Gastrocnemius medialis (tissue), 4 donors: ENCODE measurements around the gene LINC01488. TPM values are rescaled to one million over a fixed set of nuclear protein-coding genes. Genes with fewer than 3 reads are reported as not detected.

Source experiments
- ATAC-seq, 2 donors: fragments of 150-250 bp; one replicate each; pipeline ENCODE4 v1.9.1; 2016
- DNase-seq, 2 donors: peaks; one replicate each; pipeline ENCODE4 v3.0.0-alpha.2; 2019
- H3K27ac ChIP-seq, 4 donors: fragments of 200-600 bp; sonication (generic); 1 replicate in 1 of 4; 2 replicates in 3 of 4; pipeline ENCODE4 v1.5.1; 2016 to 2018; ENCODE audit warnings: mild to moderate bottlenecking in 2 of 4, moderate library complexity in 1 of 4
- H3K27me3 ChIP-seq, 3 donors: fragments of 200-600 bp; sonication (generic) in 2 of 3; 1 replicate in 1 of 3; 2 replicates in 2 of 3; pipeline versions ENCODE4 v1.5.1 to v1.6.0; 2016 to 2019; ENCODE audit warnings: mild to moderate bottlenecking in 1 of 3, moderate library complexity in 1 of 3
- H3K36me3 ChIP-seq, 2 donors: fragments of 200-600 bp; sonication (generic) in 1 of 2; one replicate each; pipeline ENCODE4 v1.5.1; 2017 to 2018
- H3K4me1 ChIP-seq, 2 donors: fragments of 200-600 bp; sonication (generic) in 1 of 2; one replicate each; pipeline ENCODE4 v1.5.1; 2016 to 2017; ENCODE audit warnings: mild to moderate bottlenecking in 2 of 2
- H3K4me3 ChIP-seq, 4 donors: fragments of 200-600 bp; sonication (generic) in 3 of 4; 1 replicate in 1 of 4; 2 replicates in 3 of 4; pipeline ENCODE4 v1.5.1; 2016 to 2019; ENCODE audit warnings: mild to moderate bottlenecking in 2 of 4
- H3K9me3 ChIP-seq, 3 donors: fragments of 200-600 bp; sonication (generic) in 2 of 3; 1 replicate in 1 of 3; 2 replicates in 2 of 3; pipeline ENCODE4 v1.5.1; 2016 to 2019
- POLR2A ChIP-seq, 2 donors: fragments of 450-650 bp; IDR thresholded peaks; one replicate each; pipeline ENCODE4 v1.6.1; 2017; ENCODE audit warnings: antibody characterized with exemption in 2 of 2, mild to moderate bottlenecking in 2 of 2, moderate library complexity in 2 of 2
- in situ Hi-C, 4 donors: fragments of 200-750 bp; cut with MboI; loops; one replicate each; pipeline versions ENCODE4 v1.15.0 to v1.8.0; 2017; ENCODE audit warnings: low sequenced_read_pairs in 4 of 4
- intact Hi-C: fragments of 100-400 bp; cut with DNase I; formaldehyde crosslinking; loops from one replicate; pipeline ENCODE4 v1.15.1; 2023; ENCODE audit warnings: low total_unique reads
- total RNA-seq, 4 donors: library from RNA; depleted of rRNA; stranded (reverse); fragments of >200 nt; gene quantifications; one replicate each; pipeline versions ENCODE4 v1.1.0 to v1.2.3, GENCODE V29; 2016
- TF ChIP-seq, protein P1 (sequence below), 5 experiments: fragments of 450-650 bp in 3 of 5; fragments of 200-600 bp in 2 of 5; sonication (generic) in 2 of 5; IDR thresholded peaks in 4 of 5; conservative IDR thresholded peaks in 1 of 5; 1 replicate in 4 of 5; 2 replicates in 1 of 5; pipeline ENCODE4 v1.5.1; 2016 to 2019; ENCODE audit warnings: antibody characterized with exemption in 5 of 5, mild to moderate bottlenecking in 3 of 5, moderate library complexity in 3 of 5

LINC01488 gene
- total RNA-seq, 4 donors from 2014 or later = not detected

DNA sequence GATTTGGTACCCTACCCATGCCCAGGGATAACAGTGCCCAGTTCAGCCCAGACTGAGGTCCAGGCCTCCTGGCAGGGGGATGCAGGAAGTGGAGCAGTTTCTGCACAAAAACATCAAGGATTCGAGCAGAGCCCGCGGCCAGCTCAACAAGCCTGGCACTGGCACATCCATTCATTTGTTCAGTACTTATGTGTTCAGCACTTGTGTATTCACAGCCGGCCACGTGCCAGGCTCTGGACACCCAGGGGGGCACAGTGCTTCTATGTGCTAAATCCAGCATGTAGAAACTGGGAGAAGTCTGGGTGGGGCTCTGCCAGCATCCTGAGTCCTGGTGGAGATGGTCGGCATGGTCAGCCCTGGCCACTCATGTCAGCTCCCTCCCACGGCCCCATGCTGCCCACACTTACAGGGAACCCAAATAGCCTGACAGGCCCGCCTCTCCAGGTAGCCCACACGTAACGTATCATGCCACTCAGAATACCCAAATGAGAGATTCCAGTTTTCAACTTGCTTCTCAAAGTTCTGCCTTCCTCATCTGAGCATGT lies 28.5 kb downstream of the LINC01488 start:
- Histone ChIP-seq H3K4me3 (no peak overlapping the region), H3K9me3 (no peaks in the 10 kb centered on the region), H3K4me1 (no peaks in the 10 kb centered on the region), H3K36me3 (no peaks in the 10 kb centered on the region), H3K27ac (no peak overlapping the region), H3K27me3 (no peaks in the 10 kb centered on the region)
- no peak for DNase-seq
- TF ChIP-seq, protein P1, sequence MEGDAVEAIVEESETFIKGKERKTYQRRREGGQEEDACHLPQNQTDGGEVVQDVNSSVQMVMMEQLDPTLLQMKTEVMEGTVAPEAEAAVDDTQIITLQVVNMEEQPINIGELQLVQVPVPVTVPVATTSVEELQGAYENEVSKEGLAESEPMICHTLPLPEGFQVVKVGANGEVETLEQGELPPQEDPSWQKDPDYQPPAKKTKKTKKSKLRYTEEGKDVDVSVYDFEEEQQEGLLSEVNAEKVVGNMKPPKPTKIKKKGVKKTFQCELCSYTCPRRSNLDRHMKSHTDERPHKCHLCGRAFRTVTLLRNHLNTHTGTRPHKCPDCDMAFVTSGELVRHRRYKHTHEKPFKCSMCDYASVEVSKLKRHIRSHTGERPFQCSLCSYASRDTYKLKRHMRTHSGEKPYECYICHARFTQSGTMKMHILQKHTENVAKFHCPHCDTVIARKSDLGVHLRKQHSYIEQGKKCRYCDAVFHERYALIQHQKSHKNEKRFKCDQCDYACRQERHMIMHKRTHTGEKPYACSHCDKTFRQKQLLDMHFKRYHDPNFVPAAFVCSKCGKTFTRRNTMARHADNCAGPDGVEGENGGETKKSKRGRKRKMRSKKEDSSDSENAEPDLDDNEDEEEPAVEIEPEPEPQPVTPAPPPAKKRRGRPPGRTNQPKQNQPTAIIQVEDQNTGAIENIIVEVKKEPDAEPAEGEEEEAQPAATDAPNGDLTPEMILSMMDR (IDR thresholded peaks at IDR 0.05 in 4 of 5, conservative IDR thresholded peaks at IDR 0.05 in 1 of 5) = no peak
- no peak for TF ChIP-seq POLR2A (IDR thresholded peaks at IDR 0.05)
- in situ Hi-C loops (no loop called here), intact Hi-C loops (no loop called here)
- no peak for ATAC-seq

DNA sequence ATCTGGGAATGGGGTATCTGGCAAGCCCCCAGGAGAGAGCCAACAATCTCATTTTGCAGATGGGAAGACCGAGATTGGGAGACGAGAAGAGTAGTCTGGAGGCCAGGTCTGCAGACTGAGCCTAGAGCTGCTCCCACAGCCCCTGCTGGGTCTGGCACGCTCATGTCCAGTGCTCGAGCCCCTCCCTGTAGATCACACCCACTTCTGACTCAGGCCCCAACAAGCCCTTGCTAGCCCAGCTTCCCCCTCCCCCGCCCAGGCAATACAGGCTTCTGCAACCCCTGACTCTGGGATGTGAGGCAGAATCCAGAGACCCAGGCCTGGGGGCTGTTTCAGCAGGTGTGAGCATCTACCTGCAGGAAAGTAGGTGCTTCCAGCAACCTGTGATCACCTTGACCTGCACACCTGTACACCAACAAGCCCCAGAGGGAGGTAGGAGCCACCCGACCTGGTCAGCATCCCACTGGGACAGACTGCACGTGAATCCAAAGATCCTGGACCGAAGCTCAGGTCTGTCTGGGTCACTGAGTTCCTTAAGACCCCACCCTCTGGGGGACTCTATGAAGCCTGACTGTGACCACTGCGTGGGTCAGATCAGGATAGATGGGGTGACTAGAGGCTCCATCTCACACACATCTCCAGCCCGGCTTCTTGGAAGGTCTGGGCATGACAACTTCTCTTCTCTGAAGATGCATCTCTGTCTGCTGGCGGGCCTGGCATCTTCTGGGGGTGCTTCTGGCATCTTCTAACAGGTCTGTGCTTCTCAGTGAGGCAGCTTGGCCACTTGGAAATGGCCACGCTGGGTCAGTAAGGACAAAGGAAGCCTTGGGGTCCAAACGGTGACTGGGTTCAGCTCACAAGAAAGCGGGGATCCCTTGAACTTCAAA lies 29.3 kb downstream of the LINC01488 start:
- TF ChIP-seq, protein P1 (IDR thresholded peaks at IDR 0.05 in 4 of 5, conservative IDR thresholded peaks at IDR 0.05 in 1 of 5) = no peak
- TF ChIP-seq POLR2A (IDR thresholded peaks at IDR 0.05) = no peak
- no peak for DNase-seq
- Histone ChIP-seq H3K36me3 (no peaks in the 10 kb centered on the region), H3K27ac (no peak overlapping the region), H3K4me3 (no peak overlapping the region), H3K27me3 (no peaks in the 10 kb centered on the region), H3K9me3 (no peaks in the 10 kb centered on the region), H3K4me1 (no peaks in the 10 kb centered on the region)
- no peak for ATAC-seq
- in situ Hi-C loops = no loop called here
- intact Hi-C loops = no loop called here

DNA sequence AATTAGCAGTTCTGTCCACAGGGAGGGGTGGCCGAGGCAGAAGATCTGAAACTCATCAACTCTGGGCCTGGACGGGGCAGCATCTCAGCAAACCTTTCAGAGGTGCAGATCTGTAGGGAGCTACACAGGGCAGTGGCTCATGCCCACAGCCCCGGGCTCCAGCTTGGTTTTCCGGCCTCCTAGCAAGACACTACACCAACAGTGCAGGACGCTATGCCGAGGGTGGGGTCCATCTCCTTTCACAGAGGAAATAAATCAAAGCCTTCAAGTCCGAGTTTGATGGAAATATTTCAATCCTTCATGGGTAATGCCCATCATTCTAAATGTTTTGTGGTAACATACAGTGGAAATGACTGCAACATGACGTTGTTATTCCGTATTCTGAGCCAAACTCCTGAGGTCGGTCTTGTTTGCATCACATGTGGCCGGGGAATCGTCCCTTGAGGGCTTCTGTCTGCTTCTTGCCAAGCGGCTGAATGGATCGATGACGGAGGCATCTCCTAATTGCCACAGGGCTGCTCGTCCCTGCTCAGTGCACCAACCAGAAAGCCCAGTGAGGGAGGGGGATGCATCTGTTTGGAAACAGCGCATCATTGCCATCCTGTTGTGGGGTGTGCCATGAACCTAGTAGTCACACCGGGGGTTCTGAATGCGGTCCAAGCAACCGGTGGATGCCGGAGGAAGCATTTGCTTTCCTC lies 30.0 kb downstream of the LINC01488 start:
- in situ Hi-C loops (no loop called here), intact Hi-C loops (no loop called here)
- ATAC-seq (no peak), DNase-seq (no peak)
- Histone ChIP-seq H3K9me3 (no peaks in the 10 kb centered on the region), H3K4me3 (no peak overlapping the region), H3K27me3 (no peaks in the 10 kb centered on the region), H3K4me1 (no peaks in the 10 kb centered on the region), H3K27ac (no peak overlapping the region), H3K36me3 (no peaks in the 10 kb centered on the region)
- TF ChIP-seq POLR2A (IDR thresholded peaks at IDR 0.05) = no peak

DNA sequence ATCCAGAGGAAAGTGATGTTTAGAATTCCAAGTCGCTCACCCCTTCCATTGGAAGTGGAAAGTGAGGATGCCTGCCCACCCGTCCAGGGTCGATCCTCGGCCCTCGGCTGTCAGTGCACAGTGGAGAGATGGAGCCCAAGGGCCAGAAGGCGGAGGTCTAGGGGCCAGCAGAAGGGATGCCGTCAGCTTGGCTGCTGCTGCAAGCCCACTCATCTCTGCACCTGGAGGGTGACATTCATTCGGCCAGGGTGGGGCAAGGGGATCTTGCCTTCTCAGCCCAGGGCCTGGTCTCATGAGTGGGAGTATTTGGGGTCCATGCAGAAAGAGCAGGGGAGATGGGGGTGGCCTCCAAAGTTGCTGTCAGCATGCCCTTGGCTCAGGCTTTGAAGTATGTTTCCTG lies 30.7 kb downstream of the LINC01488 start:
- H3K36me3 ChIP-seq = no peaks in the 10 kb centered on the region
- DNase-seq = no peak
- intact Hi-C loops (no loop called here), in situ Hi-C loops (no loop called here)
- H3K27me3 ChIP-seq = no peaks in the 10 kb centered on the region
- TF ChIP-seq, protein P1 (IDR thresholded peaks at IDR 0.05 in 4 of 5, conservative IDR thresholded peaks at IDR 0.05 in 1 of 5) = no peak
- TF ChIP-seq POLR2A (IDR thresholded peaks at IDR 0.05) = no peak
- no peaks in the 10 kb centered on the region for H3K9me3 ChIP-seq
- no peak overlapping the region for H3K4me3 ChIP-seq
- no peak overlapping the region for H3K27ac ChIP-seq
- no peak for ATAC-seq
- no peaks in the 10 kb centered on the region for H3K4me1 ChIP-seq

DNA sequence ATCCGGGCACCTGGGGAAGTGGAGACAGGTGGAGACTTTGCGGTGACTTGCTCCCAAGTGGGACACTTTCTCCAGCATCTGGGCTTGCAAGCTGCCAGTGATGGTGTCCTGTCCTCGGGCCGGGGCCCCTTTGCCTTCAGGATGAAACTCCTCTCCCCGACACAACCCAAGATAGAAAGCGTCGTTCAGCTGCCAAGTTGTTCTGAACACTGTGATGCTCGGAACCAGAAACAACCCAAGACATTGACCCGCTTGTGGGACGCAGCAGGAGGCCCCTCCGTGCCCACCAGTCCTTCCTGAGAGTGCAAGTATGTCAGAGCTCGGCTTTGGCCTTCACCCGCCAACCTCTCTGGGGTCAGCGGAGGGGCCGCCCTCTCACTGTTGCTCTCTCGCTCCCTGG lies 31.3 kb downstream of the LINC01488 start:
- H3K9me3 ChIP-seq = no peaks in the 10 kb centered on the region
- no peak overlapping the region for H3K27ac ChIP-seq
- intact Hi-C loops (no loop called here), in situ Hi-C loops (no loop called here)
- ATAC-seq (no peak), DNase-seq (no peak)
- H3K27me3 ChIP-seq = no peaks in the 10 kb centered on the region
- H3K4me1 ChIP-seq = no peaks in the 10 kb centered on the region
- H3K36me3 ChIP-seq = no peaks in the 10 kb centered on the region
- TF ChIP-seq, protein P1 (IDR thresholded peaks at IDR 0.05 in 4 of 5, conservative IDR thresholded peaks at IDR 0.05 in 1 of 5) = no peak
- TF ChIP-seq POLR2A (IDR thresholded peaks at IDR 0.05) = no peak
- H3K4me3 ChIP-seq = no peak overlapping the region
